Suprapubic skin (tissue), 3 donors: Measurements from ENCODE around the gene SCAI.
"Not testable (repeated sequence)": the region's sequence is repeated elsewhere in the genome, so short reads cannot be mapped to it uniquely, and the experiment has no call there.

Source experiments
- CTCF ChIP-seq, 2 donors: fragments of 200-600 bp in 1 of 2; fragments of 450-650 bp in 1 of 2; sonication (generic) in 1 of 2; IDR thresholded peaks; one replicate each; pipeline ENCODE4 v1.5.1; 2016 to 2019; ENCODE audit warnings: antibody characterized with exemption in 2 of 2, mild to moderate bottlenecking in 1 of 2, moderate library complexity in 1 of 2
- POLR2A ChIP-seq, 2 donors: fragments of 450-650 bp; IDR thresholded peaks; one replicate each; pipeline ENCODE4 v1.6.1; 2017; ENCODE audit warnings: antibody characterized with exemption in 2 of 2, mild to moderate bottlenecking in 2 of 2, moderate library complexity in 2 of 2

GRCh38 chr9:125179776-125180175, 36.4 kb upstream of the SCAI start:
- not testable (repeated sequence) for TF ChIP-seq CTCF, POLR2A (IDR thresholded peaks at IDR 0.05)
